T47D (cell line): ENCODE measurements around the gene ADD3.

Experiments used
- DNase-seq, 2 experiments: peaks; one replicate each; pipeline versions ENCODE4 v3.0.0 to v3.0.0-alpha.2; 2011 to 2012; ENCODE audit warnings: low read depth in 1 of 2, low spot score in 1 of 2
- JUND ChIP-seq: IDR thresholded peaks from 2 replicates; pipeline ENCODE4 v1.6.1; 2012; ENCODE audit warnings: low read depth
- in situ Hi-C: cut with HindIII; loops from 2 replicates; pipeline ENCODE4 v1.10.0; 2016; ENCODE audit warnings: low sequenced_read_pairs, low pct_unique_long_range_greater_than_20kb

Gene ADD3

GRCh38 chr10:110073896-110074295 lies 66.1 kb downstream of the ADD3 start:
- DNase-seq = no peak
- no peak for TF ChIP-seq JUND
- in situ Hi-C loops = no loop called here

GRCh38 chr10:110074298-110074697 lies 66.5 kb downstream of the ADD3 start:
- no peak for DNase-seq
- TF ChIP-seq JUND = no peak
- in situ Hi-C loops = no loop called here

GRCh38 chr10:110074758-110075671 lies 67.2 kb downstream of the ADD3 start:
- in situ Hi-C loops = no loop called here
- DNase-seq = peak in 1 of 2 experiments; percentile 47
- TF ChIP-seq JUND = no peak

- DNase-seq = no peak
- in situ Hi-C loops = no loop called here
- TF ChIP-seq JUND = no peak
Measured at GRCh38 chr10:110075686-110076085, 67.9 kb downstream of the ADD3 start.

DNA sequence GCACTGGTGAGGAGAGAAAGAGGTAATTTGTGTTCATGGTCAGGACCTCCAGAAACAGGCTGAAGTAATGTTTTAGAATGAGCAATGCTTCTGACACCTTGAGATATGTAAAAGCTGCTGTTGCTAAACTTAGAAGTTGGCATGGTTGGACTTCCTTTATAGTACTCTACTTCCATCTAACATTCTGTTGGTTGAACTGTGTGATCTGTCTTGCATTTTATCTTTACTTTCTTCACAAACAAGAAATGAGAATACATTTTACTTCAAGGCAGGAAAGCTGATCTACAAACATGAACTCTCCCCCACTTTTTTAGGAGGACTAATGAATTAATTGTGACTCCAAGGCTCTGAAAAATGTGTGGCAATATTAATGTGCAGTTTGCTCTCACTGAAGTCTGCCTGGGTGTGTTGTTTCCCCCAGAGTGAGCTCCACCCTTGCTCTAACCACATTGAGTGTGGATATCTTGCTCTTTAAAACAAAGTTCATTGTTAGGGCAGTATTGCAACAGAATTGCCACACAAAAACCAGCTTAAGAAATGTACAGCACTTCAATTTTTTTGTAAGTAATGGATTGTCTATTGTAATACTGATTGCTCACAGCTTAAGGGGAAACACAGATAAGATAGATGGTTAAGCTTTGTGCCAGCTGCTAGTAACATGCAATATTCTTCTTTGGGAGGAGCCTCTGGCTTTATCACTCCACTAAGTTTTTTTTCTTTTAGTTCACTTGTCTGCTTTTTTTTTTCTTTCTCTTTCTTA lies 69.0 kb downstream of the ADD3 start:
- DNase-seq = peak in 1 of 2 experiments; percentile 4
- no peak for TF ChIP-seq JUND
- in situ Hi-C loops = no loop called here

DNA sequence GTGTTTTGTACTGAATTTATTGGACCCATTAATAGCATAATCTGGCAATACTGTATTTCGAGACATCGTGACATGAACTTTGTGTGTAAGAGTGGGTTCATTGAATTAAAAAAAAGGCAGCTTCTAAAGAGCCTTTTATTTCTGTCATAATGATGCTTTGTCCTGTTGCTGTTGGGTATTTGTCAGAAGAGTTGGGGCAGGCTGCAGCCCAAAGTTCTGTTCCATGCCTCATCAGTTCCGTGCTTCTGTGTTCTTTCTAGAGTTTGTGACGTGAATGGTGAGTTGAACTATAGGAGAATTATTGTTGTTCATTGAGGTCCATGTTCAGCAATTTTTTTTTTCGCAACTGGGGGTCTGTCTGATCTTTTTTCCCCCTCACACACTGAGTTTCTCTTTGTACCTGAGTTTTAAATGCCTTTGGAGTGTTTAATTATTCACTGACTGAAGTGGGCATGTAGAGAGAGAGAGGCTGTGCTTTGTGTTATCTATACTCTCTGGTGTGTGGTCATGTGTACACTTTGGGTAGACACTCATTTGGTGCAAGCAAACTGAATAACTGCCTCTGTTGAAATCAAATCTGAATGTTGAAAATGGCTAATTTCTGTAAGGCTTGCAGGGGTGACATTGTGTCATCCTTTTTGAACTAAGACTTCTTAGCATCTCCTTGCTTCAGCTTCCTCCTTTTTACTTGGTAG lies 69.8 kb downstream of the ADD3 start:
- no peak for TF ChIP-seq JUND
- no peak for DNase-seq
- in situ Hi-C loops = no loop called here

- no peak for TF ChIP-seq JUND
- in situ Hi-C loops = no loop called here
- DNase-seq = no peak
Measured at GRCh38 chr10:110078317-110078716, 70.5 kb downstream of the ADD3 start.

DNA sequence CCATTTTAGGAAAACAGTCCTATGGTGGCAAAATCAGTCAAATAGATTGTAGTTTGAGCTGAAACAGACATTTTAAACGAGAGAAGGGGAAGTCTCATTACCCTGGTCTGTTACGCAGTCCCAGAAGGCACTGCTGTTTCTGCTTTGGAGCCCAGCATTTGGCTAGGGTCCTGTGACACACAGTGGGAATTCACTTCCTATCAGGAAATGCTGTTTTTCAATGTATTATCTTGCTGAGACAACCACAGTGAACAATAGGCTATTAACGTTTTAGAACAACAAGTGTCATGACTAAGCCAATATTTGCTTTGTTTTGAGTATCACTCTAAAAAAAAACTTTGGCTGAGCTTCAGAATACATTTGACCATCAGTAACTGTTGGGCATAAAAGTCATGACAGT lies 74.1 kb downstream of the ADD3 start:
- in situ Hi-C loops = no loop called here
- TF ChIP-seq JUND = no peak
- no peak for DNase-seq

DNA sequence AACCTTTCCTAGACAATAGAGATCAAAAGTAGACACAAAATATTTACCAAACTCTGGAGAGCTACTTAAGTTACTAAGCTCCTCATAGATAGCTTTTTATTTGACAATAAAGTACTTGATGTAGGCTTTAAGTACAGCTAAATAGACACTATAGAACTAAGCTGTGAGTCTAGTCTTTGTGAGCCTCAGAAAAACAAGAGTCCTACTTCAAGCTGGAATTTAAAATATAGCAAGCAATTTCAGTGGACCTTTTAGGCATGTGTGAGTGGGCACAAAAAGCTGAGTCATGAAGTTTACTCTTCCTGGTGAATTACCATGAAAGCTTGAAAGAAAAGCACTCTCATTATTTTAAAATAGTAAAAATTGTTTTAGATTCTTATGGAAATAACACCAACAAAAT lies 76.1 kb downstream of the ADD3 start:
- TF ChIP-seq JUND = no peak
- DNase-seq = no peak
- in situ Hi-C loops = no loop called here

- TF ChIP-seq JUND = no peak
- no peak for DNase-seq
- in situ Hi-C loops = no loop called here
Measured at GRCh38 chr10:110087682-110088081, 79.9 kb downstream of the ADD3 start.

GRCh38 chr10:110088367-110089104 lies 80.8 kb downstream of the ADD3 start:
- DNase-seq = no peak
- in situ Hi-C loops = no loop called here
- TF ChIP-seq JUND = no peak

GRCh38 chr10:110091830-110092229 lies 84.0 kb downstream of the ADD3 start:
- TF ChIP-seq JUND = no peak
- in situ Hi-C loops = no loop called here
- DNase-seq = no peak
